HEK293 (cell line): ENCODE measurements around the gene MPC1L.

Source experiments
- CTCF ChIA-PET: fragments of 350-600 bp; formaldehyde crosslinking; extraction: SDS; loops from one replicate; lab custom pipeline; 2021; ENCODE audit warnings: antibody characterized with exemption; lab: Yijun Ruan, JAX
- POLR2A ChIA-PET: fragments of 300-600 bp; formaldehyde crosslinking; extraction: SDS; loops from one replicate; lab custom pipeline; 2020; ENCODE audit warnings: antibody characterized with exemption, inconsistent platforms; lab: Yijun Ruan, JAX
- H3K27ac ChIP-seq: fragments of 200-500 bp; sonication (Bioruptor generic); 2 replicates; pipeline ENCODE4 v1.5.1; 2014; ENCODE audit warnings: low read depth, low read length, control low read depth, inconsistent platforms; ENCODE audit errors: extremely low read depth
- H3K36me3 ChIP-seq, 2 experiments: fragments of 200-500 bp in 1 of 2; sonication (Bioruptor generic) in 1 of 2; 1 replicate in 1 of 2; 2 replicates in 1 of 2; pipeline ENCODE4 v1.5.1; 2014 to 2017; ENCODE audit warnings: inconsistent platforms in 2 of 2, low read length in 2 of 2; ENCODE audit not compliant: control insufficient read depth in 2 of 2, insufficient read depth in 1 of 2
- H3K4me1 ChIP-seq: fragments of 200-500 bp; sonication (Bioruptor generic); 2 replicates; pipeline ENCODE4 v1.5.1; 2014; ENCODE audit warnings: mild to moderate bottlenecking, low read length, inconsistent platforms; ENCODE audit not compliant: control insufficient read depth, insufficient read depth
- H3K4me3 ChIP-seq: 2 replicates; pipeline ENCODE4 v1.5.1; 2011; ENCODE audit warnings: low read depth, mild to moderate bottlenecking, control low read depth, low read length, moderate library complexity
- H3K9me3 ChIP-seq: fragments of 200-500 bp; sonication (Bioruptor generic); 2 replicates; pipeline ENCODE4 v1.5.1; 2014; ENCODE audit warnings: low read depth, low read length, inconsistent platforms; ENCODE audit not compliant: control insufficient read depth, insufficient read depth
- WT1 ChIP-seq: fragments of 450-650 bp; formaldehyde crosslinking; IDR thresholded peaks from 2 replicates; pipeline ENCODE4 v1.5.1; 2016; ENCODE audit warnings: missing biosample characterization, missing genetic modification characterization
- ZBTB1 ChIP-seq: fragments of 450-650 bp; formaldehyde crosslinking; IDR thresholded peaks from 2 replicates; pipeline ENCODE4 v1.5.1; 2016; ENCODE audit warnings: missing biosample characterization, missing genetic modification characterization
- ZBTB17 ChIP-seq: fragments of 450-650 bp; formaldehyde crosslinking; IDR thresholded peaks from 2 replicates; pipeline ENCODE4 v1.5.1; 2016; ENCODE audit warnings: missing biosample characterization, missing genetic modification characterization
- ZBTB20 ChIP-seq: fragments of 450-650 bp; formaldehyde crosslinking; IDR thresholded peaks from 2 replicates; pipeline ENCODE4 v1.5.1; 2016; ENCODE audit warnings: missing biosample characterization, missing genetic modification characterization
- ZBTB21 ChIP-seq: fragments of 450-650 bp; formaldehyde crosslinking; IDR thresholded peaks from 2 replicates; pipeline ENCODE4 v1.5.1; 2017; ENCODE audit warnings: missing biosample characterization, missing genetic modification characterization
- ZFHX2 ChIP-seq: fragments of 450-650 bp; formaldehyde crosslinking; conservative IDR thresholded peaks from 2 replicates; pipeline ENCODE4 v1.5.1; 2016; ENCODE audit warnings: missing biosample characterization, missing genetic modification characterization
- ZNF10 ChIP-seq: fragments of 450-650 bp; formaldehyde crosslinking; IDR thresholded peaks from 2 replicates; pipeline ENCODE4 v1.5.1; 2017; ENCODE audit warnings: missing biosample characterization, missing genetic modification characterization
- ZNF112 ChIP-seq: fragments of 450-650 bp; formaldehyde crosslinking; IDR thresholded peaks from 2 replicates; pipeline ENCODE4 v1.5.0; 2017; ENCODE audit warnings: missing biosample characterization, missing genetic modification characterization
- ZNF169 ChIP-seq: fragments of 450-650 bp; formaldehyde crosslinking; IDR thresholded peaks from 2 replicates; pipeline ENCODE4 v1.5.1; 2016; ENCODE audit warnings: missing biosample characterization, missing genetic modification characterization
- ZNF266 ChIP-seq: fragments of 450-650 bp; formaldehyde crosslinking; IDR thresholded peaks from 2 replicates; pipeline ENCODE4 v1.5.1; 2016; ENCODE audit warnings: missing biosample characterization, missing genetic modification characterization, low read depth
- ZNF292 ChIP-seq: fragments of 450-650 bp; formaldehyde crosslinking; IDR thresholded peaks from 2 replicates; pipeline ENCODE4 v1.5.1; 2016; ENCODE audit warnings: low read depth, missing biosample characterization, missing genetic modification characterization, borderline replicate concordance
- ZNF311 ChIP-seq: fragments of 450-650 bp; formaldehyde crosslinking; IDR thresholded peaks from 2 replicates; pipeline ENCODE4 v1.5.1; 2017; ENCODE audit warnings: missing biosample characterization, missing genetic modification characterization, borderline replicate concordance
- ZNF335 ChIP-seq: fragments of 450-650 bp; formaldehyde crosslinking; conservative IDR thresholded peaks from 2 replicates; pipeline ENCODE4 v1.5.1; 2016; ENCODE audit warnings: missing biosample characterization, missing genetic modification characterization
- ZNF433 ChIP-seq: fragments of 450-650 bp; formaldehyde crosslinking; IDR thresholded peaks from 2 replicates; pipeline ENCODE4 v1.5.1; 2016; ENCODE audit warnings: missing biosample characterization, missing genetic modification characterization, low read depth
- ZNF510 ChIP-seq: fragments of 450-650 bp; formaldehyde crosslinking; IDR thresholded peaks from 2 replicates; pipeline ENCODE4 v1.5.1; 2018; ENCODE audit warnings: mild to moderate bottlenecking, missing genetic modification characterization, missing biosample characterization; ENCODE audit not compliant: insufficient replicate concordance
- ZNF521 ChIP-seq: fragments of 450-650 bp; formaldehyde crosslinking; IDR thresholded peaks from 2 replicates; pipeline ENCODE4 v1.5.1; 2017; ENCODE audit warnings: missing biosample characterization, mild to moderate bottlenecking, missing genetic modification characterization
- ZNF548 ChIP-seq: fragments of 450-650 bp; formaldehyde crosslinking; IDR thresholded peaks from 2 replicates; pipeline ENCODE4 v1.5.1; 2016; ENCODE audit warnings: missing biosample characterization, missing genetic modification characterization
- ZNF558 ChIP-seq: fragments of 450-650 bp; formaldehyde crosslinking; IDR thresholded peaks from 2 replicates; pipeline ENCODE4 v1.5.1; 2016; ENCODE audit warnings: missing biosample characterization, missing genetic modification characterization
- ZNF623 ChIP-seq: fragments of 450-650 bp; formaldehyde crosslinking; IDR thresholded peaks from 2 replicates; pipeline ENCODE4 v1.5.1; 2016; ENCODE audit warnings: missing biosample characterization, missing genetic modification characterization
- ZNF747 ChIP-seq: fragments of 450-650 bp; formaldehyde crosslinking; IDR thresholded peaks from 2 replicates; pipeline ENCODE4 v1.5.1; 2016; ENCODE audit warnings: missing biosample characterization, missing genetic modification characterization
- ZNF768 ChIP-seq: fragments of 450-650 bp; formaldehyde crosslinking; IDR thresholded peaks from 2 replicates; pipeline ENCODE4 v1.5.1; 2018; ENCODE audit warnings: missing biosample characterization, mild to moderate bottlenecking, missing genetic modification characterization
- ZNF776 ChIP-seq: fragments of 450-650 bp; formaldehyde crosslinking; IDR thresholded peaks from 2 replicates; pipeline ENCODE4 v1.5.0; 2017; ENCODE audit warnings: missing biosample characterization, missing genetic modification characterization, borderline replicate concordance
- ZNF777 ChIP-seq: fragments of 450-650 bp; formaldehyde crosslinking; IDR thresholded peaks from 2 replicates; pipeline ENCODE4 v1.5.1; 2017; ENCODE audit warnings: missing biosample characterization, missing genetic modification characterization, borderline replicate concordance
- ZNF785 ChIP-seq: fragments of 450-650 bp; formaldehyde crosslinking; IDR thresholded peaks from 2 replicates; pipeline ENCODE4 v1.5.1; 2016; ENCODE audit warnings: missing biosample characterization, missing genetic modification characterization
- TF ChIP-seq, protein P1 (sequence below): fragments of 450-650 bp; formaldehyde crosslinking; IDR thresholded peaks from 2 replicates; pipeline ENCODE4 v1.5.1; 2016; ENCODE audit warnings: missing biosample characterization, missing genetic modification characterization
- TF ChIP-seq, protein P2 (sequence below): fragments of 450-650 bp; formaldehyde crosslinking; IDR thresholded peaks from 2 replicates; pipeline ENCODE4 v1.5.1; 2016; ENCODE audit warnings: missing biosample characterization, missing genetic modification characterization
- TF ChIP-seq, protein P3 (sequence below): fragments of 450-650 bp; formaldehyde crosslinking; IDR thresholded peaks from 2 replicates; pipeline ENCODE4 v1.5.1; 2016; ENCODE audit warnings: missing biosample characterization, missing genetic modification characterization
- TF ChIP-seq, protein P4 (sequence below): fragments of 450-650 bp; formaldehyde crosslinking; IDR thresholded peaks from 2 replicates; pipeline ENCODE4 v1.5.1; 2017; ENCODE audit warnings: missing biosample characterization, missing genetic modification characterization

MPC1L gene

DNA sequence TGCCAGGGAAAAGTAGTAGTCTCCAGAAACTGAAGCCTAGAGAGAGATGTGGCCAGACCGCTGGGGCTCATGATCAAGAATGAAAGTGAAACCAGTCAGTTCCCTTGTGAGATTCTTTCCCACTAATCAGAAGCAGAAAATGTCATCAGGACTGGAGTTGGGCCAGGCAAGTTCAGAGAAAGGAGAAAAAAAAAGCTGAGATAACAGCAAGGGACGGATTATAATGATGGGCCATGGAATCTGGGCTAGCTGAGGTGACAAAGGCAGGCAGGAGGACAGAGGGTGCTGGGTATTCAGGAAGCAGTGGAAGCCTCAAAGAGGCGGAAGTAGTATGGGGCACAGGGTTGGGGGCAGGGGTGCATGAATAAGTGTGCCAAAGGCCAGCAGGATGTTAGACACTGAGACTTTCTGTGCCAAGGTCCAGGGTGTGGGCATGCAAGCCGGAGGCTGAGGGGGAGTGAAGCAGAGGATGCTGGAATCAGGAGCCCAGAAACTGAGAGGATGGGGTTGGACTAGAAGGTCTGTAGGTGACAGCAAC is 21.7 kb downstream of the MPC1L start:
- Histone ChIP-seq H3K27ac (no peak overlapping the region; the same call in 1 of the 2 replicates), H3K4me1 (peaks cover 6% of the 10 kb centered on the region), H3K4me3 (no peak overlapping the region), H3K36me3 (peaks cover 34 to 37% of the 10 kb centered on the region in 2 experiments), H3K9me3 (no peaks in the 10 kb centered on the region)
- TF ChIP-seq ZNF10 (tag by site-specific recombination) (peak; percentile 70; the same call in 1 of the 2 replicates), ZNF785 (tag by site-specific recombination) (no peak), ZNF335 (tag by site-specific recombination) (no peak), ZNF747 (tag by site-specific recombination) (no peak), ZNF777 (tag by site-specific recombination) (no peak), ZNF169 (tag by site-specific recombination) (no peak), ZNF776 (tag by site-specific recombination) (no peak), ZNF623 (tag by site-specific recombination) (no peak), ZBTB20 (tag by site-specific recombination) (peak; percentile 35; the same call in 1 of the 2 replicates), ZNF521 (tag by site-specific recombination) (no peak), ZFHX2 (tag by site-specific recombination) (peak; percentile 47), ZBTB17 (tag by site-specific recombination) (peak; percentile 89)
- TF ChIP-seq, protein P1, sequence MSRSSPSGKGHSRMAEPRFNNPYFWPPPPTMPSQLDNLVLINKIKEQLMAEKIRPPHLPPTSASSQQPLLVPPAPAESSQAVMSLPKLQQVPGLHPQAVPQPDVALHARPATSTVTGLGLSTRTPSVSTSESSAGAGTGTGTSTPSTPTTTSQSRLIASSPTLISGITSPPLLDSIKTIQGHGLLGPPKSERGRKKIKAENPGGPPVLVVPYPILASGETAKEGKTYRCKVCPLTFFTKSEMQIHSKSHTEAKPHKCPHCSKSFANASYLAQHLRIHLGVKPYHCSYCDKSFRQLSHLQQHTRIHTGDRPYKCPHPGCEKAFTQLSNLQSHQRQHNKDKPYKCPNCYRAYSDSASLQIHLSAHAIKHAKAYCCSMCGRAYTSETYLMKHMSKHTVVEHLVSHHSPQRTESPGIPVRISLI = peak; percentile 60; the same call in 1 of the 2 replicates
- TF ChIP-seq, protein P2, sequence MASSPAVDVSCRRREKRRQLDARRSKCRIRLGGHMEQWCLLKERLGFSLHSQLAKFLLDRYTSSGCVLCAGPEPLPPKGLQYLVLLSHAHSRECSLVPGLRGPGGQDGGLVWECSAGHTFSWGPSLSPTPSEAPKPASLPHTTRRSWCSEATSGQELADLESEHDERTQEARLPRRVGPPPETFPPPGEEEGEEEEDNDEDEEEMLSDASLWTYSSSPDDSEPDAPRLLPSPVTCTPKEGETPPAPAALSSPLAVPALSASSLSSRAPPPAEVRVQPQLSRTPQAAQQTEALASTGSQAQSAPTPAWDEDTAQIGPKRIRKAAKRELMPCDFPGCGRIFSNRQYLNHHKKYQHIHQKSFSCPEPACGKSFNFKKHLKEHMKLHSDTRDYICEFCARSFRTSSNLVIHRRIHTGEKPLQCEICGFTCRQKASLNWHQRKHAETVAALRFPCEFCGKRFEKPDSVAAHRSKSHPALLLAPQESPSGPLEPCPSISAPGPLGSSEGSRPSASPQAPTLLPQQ = 0 out of 2 replicates have a peak, but pooled peaks have one; percentile 13
- ChIA-PET POLR2A (no interaction called here), CTCF (interaction anchor here (0.7 kb wide), 1 partner anchor 214 kb away, joined by 3 read pairs; no protein-coding TSS in a partner anchor)

DNA sequence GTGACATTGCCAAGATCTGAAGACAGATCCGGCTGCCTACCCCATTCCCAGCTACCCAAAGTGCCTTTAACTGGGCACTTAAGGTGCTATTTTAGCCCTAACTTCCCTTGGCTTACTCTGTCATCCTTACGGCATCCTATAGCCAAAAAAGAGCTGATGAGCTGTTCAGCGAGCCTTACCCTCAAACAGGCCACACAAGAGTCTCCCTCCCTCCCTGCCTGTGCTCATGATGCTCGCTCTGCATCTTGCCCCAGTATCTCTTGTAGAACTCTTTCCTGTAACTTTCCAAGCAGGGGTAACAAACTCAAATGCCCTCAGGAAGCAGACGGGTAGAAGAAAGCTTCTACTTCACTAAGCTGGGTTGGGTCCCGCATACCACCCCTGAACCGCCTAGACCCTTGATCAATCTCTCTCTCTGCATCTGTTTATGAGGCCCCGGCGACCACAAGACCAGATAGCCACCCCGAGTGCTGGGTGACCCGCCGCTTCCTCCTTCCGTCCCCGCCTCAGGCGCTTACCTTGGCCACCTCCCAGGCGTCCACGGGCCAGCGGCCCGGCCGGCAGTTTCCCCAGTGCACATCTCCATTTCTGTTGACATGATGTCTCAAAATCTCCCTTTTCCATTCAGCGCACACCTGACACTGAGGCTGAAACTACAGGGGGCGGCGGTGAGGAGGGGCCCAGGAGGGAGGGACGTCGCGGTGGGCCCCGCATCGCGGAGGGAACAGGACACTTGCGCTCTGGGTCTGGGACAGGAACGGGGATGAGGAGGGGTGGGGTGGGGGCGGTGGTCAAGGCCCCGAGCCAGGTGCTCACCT is 23.5 kb downstream of the MPC1L start:
- ChIA-PET CTCF (interaction anchor here (1.7 kb wide), 1 partner anchor 103 kb away, joined by 9 read pairs; no protein-coding TSS in a partner anchor), POLR2A (interaction anchor here (0.5 to 1.0 kb wide), 5 partner anchors 66 to 121 kb away, joined by 3 to 4 read pairs (median 3); partner anchors contain the start of genes ATP6AP2 and MED14)
- no peak for TF ChIP-seq ZNF112 (tag by site-specific recombination)
- no peak for TF ChIP-seq ZBTB21 (tag by site-specific recombination)
- TF ChIP-seq, protein P3, sequence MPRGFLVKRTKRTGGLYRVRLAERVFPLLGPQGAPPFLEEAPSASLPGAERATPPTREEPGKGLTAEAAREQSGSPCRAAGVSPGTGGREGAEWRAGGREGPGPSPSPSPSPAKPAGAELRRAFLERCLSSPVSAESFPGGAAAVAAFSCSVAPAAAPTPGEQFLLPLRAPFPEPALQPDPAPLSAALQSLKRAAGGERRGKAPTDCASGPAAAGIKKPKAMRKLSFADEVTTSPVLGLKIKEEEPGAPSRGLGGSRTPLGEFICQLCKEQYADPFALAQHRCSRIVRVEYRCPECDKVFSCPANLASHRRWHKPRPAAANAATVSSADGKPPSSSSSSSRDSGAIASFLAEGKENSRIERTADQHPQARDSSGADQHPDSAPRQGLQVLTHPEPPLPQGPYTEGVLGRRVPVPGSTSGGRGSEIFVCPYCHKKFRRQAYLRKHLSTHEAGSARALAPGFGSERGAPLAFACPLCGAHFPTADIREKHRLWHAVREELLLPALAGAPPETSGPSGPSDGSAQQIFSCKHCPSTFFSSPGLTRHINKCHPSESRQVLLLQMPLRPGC = no peak
- no peak for TF ChIP-seq ZBTB1 (tag by site-specific recombination)
- TF ChIP-seq ZNF311 (tag by site-specific recombination) = no peak
- peak; percentile 96 for TF ChIP-seq ZNF335 (tag by site-specific recombination)
- no peak for TF ChIP-seq ZNF433
- no peak for TF ChIP-seq ZNF292 (tag by site-specific recombination)
- peak; percentile 56 for TF ChIP-seq ZBTB20 (tag by site-specific recombination)
- no peak for TF ChIP-seq ZNF510 (tag by site-specific recombination)
- TF ChIP-seq ZNF548 (tag by site-specific recombination) = no peak
- TF ChIP-seq WT1 = no peak
- TF ChIP-seq ZNF558 (tag by site-specific recombination) = no peak
- TF ChIP-seq ZNF768 (tag by site-specific recombination) = no peak
- TF ChIP-seq, protein P4, sequence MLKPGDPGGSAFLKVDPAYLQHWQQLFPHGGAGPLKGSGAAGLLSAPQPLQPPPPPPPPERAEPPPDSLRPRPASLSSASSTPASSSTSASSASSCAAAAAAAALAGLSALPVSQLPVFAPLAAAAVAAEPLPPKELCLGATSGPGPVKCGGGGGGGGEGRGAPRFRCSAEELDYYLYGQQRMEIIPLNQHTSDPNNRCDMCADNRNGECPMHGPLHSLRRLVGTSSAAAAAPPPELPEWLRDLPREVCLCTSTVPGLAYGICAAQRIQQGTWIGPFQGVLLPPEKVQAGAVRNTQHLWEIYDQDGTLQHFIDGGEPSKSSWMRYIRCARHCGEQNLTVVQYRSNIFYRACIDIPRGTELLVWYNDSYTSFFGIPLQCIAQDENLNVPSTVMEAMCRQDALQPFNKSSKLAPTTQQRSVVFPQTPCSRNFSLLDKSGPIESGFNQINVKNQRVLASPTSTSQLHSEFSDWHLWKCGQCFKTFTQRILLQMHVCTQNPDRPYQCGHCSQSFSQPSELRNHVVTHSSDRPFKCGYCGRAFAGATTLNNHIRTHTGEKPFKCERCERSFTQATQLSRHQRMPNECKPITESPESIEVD (tag by site-specific recombination) = no peak
- no peak for TF ChIP-seq ZNF266 (tag by site-specific recombination)
- peak; percentile 45; the same call in 1 of the 2 replicates for TF ChIP-seq ZBTB17 (tag by site-specific recombination)
- TF ChIP-seq ZFHX2 (tag by site-specific recombination) = peak; percentile 17; the same call in 1 of the 2 replicates

More for the DNA sequence above, 23.5 kb downstream of the MPC1L start:
- Histone ChIP-seq H3K27ac (peak overlapping the region; percentile 81), H3K36me3 (peaks cover 27 to 30% of the 10 kb centered on the region in 2 experiments), H3K4me1 (peaks cover 6% of the 10 kb centered on the region), H3K4me3 (peak overlapping the region; percentile 89), H3K9me3 (no peaks in the 10 kb centered on the region)
